Psoas muscle (tissue), 8 donors: ENCODE results near the gene SELENOO. TPM values are rescaled to one million over a fixed set of nuclear protein-coding genes. Genes with fewer than 3 reads are reported as not detected.

Source experiments
- ATAC-seq, 4 donors: fragments of 200-7000 bp; cut with Tn5 transposase; one replicate each; pipeline ENCODE4 v1.9.1; 2020; ENCODE audit warnings: moderate library complexity in 3 of 4, mild to moderate bottlenecking in 2 of 4
- DNase-seq, 2 donors: peaks; one replicate each; pipeline ENCODE4 v3.0.0-alpha.2; 2020
- H3K27ac ChIP-seq: fragments of 200-600 bp; one replicate; pipeline ENCODE4 v1.8.0; 2022
- H3K27me3 ChIP-seq, 3 donors: fragments of 200-600 bp in 1 of 3; one replicate each; pipeline versions ENCODE4 v1.6.1 to v1.8.0; 2013 to 2022; ENCODE audit warnings: low read length in 2 of 3, mild to moderate bottlenecking in 2 of 3, moderate library complexity in 1 of 3; ENCODE audit not compliant: insufficient read depth in 3 of 3
- H3K36me3 ChIP-seq, 2 donors: fragments of 200-600 bp in 1 of 2; one replicate each; pipeline versions ENCODE4 v1.6.1 to v1.8.0; 2013 to 2022; ENCODE audit warnings: low read depth in 1 of 2, mild to moderate bottlenecking in 1 of 2, moderate library complexity in 1 of 2; ENCODE audit not compliant: insufficient read depth in 1 of 2
- H3K4me1 ChIP-seq: fragments of 200-600 bp; one replicate; pipeline ENCODE4 v1.8.0; 2022
- H3K4me3 ChIP-seq: fragments of 200-600 bp; one replicate; pipeline ENCODE4 v1.8.0; 2022; ENCODE audit warnings: mild to moderate bottlenecking
- H3K9me3 ChIP-seq: fragments of 200-600 bp; one replicate; pipeline ENCODE4 v1.8.0; 2022
- CTCF ChIP-seq: fragments of 200-600 bp; IDR thresholded peaks from one replicate; pipeline ENCODE4 v1.8.0; 2022; ENCODE audit warnings: antibody characterized with exemption
- WGBS, 3 donors: extraction: QIAGEN DNeasy Blood & Tissue Kit; methylation state at CpG; one replicate each; pipeline versions ENCODE4 v1.1.6 to v1.1.7; 2013; 5-methylcytosine and 5-hydroxymethylcytosine counted together
- intact Hi-C, 2 donors: fragments of 100-400 bp; cut with DNase I; formaldehyde crosslinking; loops; one replicate each; pipeline versions ENCODE4 v1.11.0 to v1.14.2; 2022
- polyA plus RNA-seq, 3 donors: library from polyadenylated mRNA; stranded (reverse); fragments of 200-250 nt; gene quantifications; one replicate each; pipeline ENCODE4 v1.2.3, GENCODE V29; 2013
- total RNA-seq, 4 donors: library from RNA; stranded (reverse); fragmentation: NEBNext Ultra II Directional in 2 of 4; extraction: Animal tissue kit (Norgen Biotek cat#: 25700) in 2 of 4; gene quantifications; one replicate each; pipeline versions ENCODE4 v1.2.1 to v1.2.4, GENCODE V29; 2021 to 2023
- donor health status: healthy with polysubstance abuse.
- donor health status: DM: no; HTN: no; CAD: no; lungs with moderate emphysema.
- donor health status: Bipolar disorder and iron deficiency.
- donor health status: healthy.
- donor health status: DM: yes; HTN: yes; CAD: no.
- donor health status: DM: no; HTN: no; CAD: no.
- donor health status: DM: no; HTN: no; CAD: no.
- donor health status: DM: yes; HTN: yes; CAD: no.

The SELENOO gene
- total and polyA plus RNA-seq, 7 donors: 10.0 to 26.6 (median 20.0) TPM

- no peak for TF ChIP-seq CTCF
Observed at GRCh38 chr22:50255607-50256006, 54.8 kb downstream of the SELENOO start.

DNA sequence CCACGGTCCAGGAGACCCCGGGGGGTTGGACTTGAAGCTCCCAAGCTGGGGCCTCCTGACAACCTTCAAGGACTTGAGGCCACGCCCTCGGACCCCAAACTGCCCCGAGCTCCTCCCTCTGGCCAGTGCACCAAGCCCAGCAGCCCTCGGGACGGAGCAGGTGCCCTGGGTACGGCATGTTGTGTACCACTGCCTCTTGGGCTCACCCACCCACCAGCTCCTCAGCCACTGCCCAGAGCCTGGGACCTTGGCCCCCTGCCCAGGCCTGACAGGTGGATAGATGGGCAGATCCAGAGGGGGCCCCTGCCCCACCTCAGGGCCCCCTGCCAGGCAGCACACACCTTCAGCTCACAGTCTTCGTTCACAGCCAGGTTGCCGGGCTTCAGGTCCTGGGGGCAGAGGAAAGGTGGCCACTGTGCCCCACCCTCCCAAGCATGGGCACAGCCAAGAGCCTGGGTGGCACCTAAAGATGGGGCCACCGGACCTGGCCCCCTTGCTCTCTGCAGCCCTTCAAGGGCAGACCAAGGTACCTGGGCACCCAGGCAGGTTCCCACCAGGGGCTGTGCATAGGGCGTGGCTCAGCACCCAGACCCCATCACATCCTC, 55.5 kb downstream of the SELENOO start:
- H3K27ac ChIP-seq: peak overlapping the region; percentile 88
- H3K4me1 ChIP-seq: peaks cover 31% of the 10 kb centered on the region
- no peak for TF ChIP-seq CTCF
- intact Hi-C loops: loop anchor here in 1 of 2 donors (10.0 kb wide), 1 partner anchor 248 kb away; the partner anchor contains the start of genes LMF2 and NCAPH2
- ATAC-seq (no peak), DNase-seq (no peak)
- WGBS, 3 donors: 61 to 75% (median 68%) methylated on average over 7 to 12 of the region's 12 CpGs
- no peaks in the 10 kb centered on the region for H3K9me3 ChIP-seq
- H3K36me3 ChIP-seq: peaks cover 0 to 37% of the 10 kb centered on the region in 2 donors
- H3K4me3 ChIP-seq: no peak overlapping the region
- no peaks in the 10 kb centered on the region for H3K27me3 ChIP-seq

More at GRCh38 chr22:50255607-50256006, 54.8 kb downstream of the SELENOO start:
- intact Hi-C loops: loop anchor here in 1 of 2 donors (10.0 kb wide), 1 partner anchor 249 kb away; the partner anchor contains the start of genes LMF2 and NCAPH2
- 91 to 93% (median 92%) methylated on average over 17 of the region's 17 CpGs for WGBS, 3 donors
- peaks cover 0 to 37% of the 10 kb centered on the region in 2 donors for H3K36me3 ChIP-seq
- no peaks in the 10 kb centered on the region for H3K9me3 ChIP-seq
- ATAC-seq (no peak), DNase-seq (no peak)
- H3K27ac ChIP-seq: no peak overlapping the region
- H3K27me3 ChIP-seq: no peaks in the 10 kb centered on the region
- H3K4me3 ChIP-seq: no peak overlapping the region
- H3K4me1 ChIP-seq: peaks cover 34% of the 10 kb centered on the region

GRCh38 chr22:50257041-50257440, 56.2 kb downstream of the SELENOO start:
- peak overlapping the region; percentile 88 for H3K27ac ChIP-seq
- intact Hi-C loops: loop anchor here in 1 of 2 donors (10.0 kb wide), 1 partner anchor 248 kb away; the partner anchor contains the start of genes LMF2 and NCAPH2

DNA sequence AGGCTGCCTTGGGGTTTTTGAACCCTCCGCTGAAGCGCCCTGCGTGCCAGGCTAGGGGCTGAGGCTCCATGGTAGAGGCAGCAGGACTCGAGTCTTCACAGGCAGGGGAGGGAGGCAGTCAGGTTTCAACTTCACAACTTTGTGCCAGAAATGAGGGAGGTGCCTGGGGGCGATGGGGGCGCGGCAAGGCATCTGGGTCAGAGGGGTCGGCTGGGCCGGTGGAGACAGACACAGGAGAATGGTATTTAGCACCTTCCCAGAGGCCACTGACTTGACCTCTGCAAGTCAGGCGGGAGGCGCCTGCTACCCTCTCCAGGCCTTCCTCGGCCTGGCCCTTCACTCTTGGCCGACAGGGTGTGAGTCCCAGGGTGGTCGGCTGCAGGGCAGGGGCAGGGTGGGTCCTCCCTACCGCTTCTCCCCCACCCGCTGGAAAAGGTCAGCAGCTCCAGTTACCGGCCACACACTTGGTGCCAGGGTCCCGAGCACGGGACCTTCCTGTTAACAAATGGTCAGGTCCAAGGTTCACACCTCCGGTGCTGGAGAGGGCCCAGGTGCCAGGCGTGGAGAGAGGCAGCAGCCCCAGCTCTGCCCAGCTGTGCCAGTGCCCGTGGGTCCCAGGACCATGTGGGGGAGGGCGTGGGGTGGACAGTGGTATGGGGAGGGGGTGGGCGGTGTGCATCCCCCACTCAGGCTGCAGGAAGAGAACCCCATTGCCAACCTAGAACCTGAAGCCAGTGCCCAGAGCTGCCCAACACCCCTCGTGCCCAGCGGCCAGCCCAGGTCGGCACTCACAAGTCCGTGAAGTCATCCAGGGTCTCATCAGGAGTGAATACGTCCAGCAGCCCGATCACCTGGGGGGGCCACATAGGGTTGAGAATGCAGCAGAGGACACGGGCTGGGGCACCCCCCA, 56.9 kb downstream of the SELENOO start:
- TF ChIP-seq CTCF: no peak
- H3K4me3 ChIP-seq: peak overlapping the region; percentile 47
- peaks cover 0 to 33% of the 10 kb centered on the region in 2 donors for H3K36me3 ChIP-seq
- peak overlapping the region; percentile 88 for H3K27ac ChIP-seq
- intact Hi-C loops: loop anchor here in 1 of 2 donors (10.0 kb wide), 1 partner anchor 247 kb away; the partner anchor contains the start of genes LMF2 and NCAPH2
- no peaks in the 10 kb centered on the region for H3K9me3 ChIP-seq
- peaks cover 41% of the 10 kb centered on the region for H3K4me1 ChIP-seq
- whole genome bisulfite sequencing, 3 donors: 29 to 40% (median 35%) methylated on average over 26 to 31 of the region's 31 CpGs
- peak in 3 of 4 donors; percentile 2 to 19 (median 4) for ATAC-seq
- no peaks in the 10 kb centered on the region for H3K27me3 ChIP-seq
- peak in 1 of 2 donors; percentile 79 for DNase-seq

More at GRCh38 chr22:50257041-50257440, 56.2 kb downstream of the SELENOO start:
- ATAC-seq: no peak
- Histone ChIP-seq H3K4me3 (no peak overlapping the region), H3K4me1 (peaks cover 34% of the 10 kb centered on the region), H3K27me3 (no peaks in the 10 kb centered on the region), H3K36me3 (peaks cover 0 to 37% of the 10 kb centered on the region in 2 donors), H3K9me3 (no peaks in the 10 kb centered on the region)
- DNase-seq: no peak
- WGBS, 3 donors: 44 to 59% (median 54%) methylated on average over 15 to 16 of the region's 16 CpGs
- TF ChIP-seq CTCF: no peak
